ENCODE data around the gene PDCD6IP. TPM values are rescaled to one million over a fixed set of nuclear protein-coding genes. Genes with fewer than 3 reads are reported as not detected.

PDCD6IP gene, protein sequence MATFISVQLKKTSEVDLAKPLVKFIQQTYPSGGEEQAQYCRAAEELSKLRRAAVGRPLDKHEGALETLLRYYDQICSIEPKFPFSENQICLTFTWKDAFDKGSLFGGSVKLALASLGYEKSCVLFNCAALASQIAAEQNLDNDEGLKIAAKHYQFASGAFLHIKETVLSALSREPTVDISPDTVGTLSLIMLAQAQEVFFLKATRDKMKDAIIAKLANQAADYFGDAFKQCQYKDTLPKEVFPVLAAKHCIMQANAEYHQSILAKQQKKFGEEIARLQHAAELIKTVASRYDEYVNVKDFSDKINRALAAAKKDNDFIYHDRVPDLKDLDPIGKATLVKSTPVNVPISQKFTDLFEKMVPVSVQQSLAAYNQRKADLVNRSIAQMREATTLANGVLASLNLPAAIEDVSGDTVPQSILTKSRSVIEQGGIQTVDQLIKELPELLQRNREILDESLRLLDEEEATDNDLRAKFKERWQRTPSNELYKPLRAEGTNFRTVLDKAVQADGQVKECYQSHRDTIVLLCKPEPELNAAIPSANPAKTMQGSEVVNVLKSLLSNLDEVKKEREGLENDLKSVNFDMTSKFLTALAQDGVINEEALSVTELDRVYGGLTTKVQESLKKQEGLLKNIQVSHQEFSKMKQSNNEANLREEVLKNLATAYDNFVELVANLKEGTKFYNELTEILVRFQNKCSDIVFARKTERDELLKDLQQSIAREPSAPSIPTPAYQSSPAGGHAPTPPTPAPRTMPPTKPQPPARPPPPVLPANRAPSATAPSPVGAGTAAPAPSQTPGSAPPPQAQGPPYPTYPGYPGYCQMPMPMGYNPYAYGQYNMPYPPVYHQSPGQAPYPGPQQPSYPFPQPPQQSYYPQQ
- polyA plus RNA-seq, result 30.0 and 32.2 TPM in 2 replicates

DNA sequence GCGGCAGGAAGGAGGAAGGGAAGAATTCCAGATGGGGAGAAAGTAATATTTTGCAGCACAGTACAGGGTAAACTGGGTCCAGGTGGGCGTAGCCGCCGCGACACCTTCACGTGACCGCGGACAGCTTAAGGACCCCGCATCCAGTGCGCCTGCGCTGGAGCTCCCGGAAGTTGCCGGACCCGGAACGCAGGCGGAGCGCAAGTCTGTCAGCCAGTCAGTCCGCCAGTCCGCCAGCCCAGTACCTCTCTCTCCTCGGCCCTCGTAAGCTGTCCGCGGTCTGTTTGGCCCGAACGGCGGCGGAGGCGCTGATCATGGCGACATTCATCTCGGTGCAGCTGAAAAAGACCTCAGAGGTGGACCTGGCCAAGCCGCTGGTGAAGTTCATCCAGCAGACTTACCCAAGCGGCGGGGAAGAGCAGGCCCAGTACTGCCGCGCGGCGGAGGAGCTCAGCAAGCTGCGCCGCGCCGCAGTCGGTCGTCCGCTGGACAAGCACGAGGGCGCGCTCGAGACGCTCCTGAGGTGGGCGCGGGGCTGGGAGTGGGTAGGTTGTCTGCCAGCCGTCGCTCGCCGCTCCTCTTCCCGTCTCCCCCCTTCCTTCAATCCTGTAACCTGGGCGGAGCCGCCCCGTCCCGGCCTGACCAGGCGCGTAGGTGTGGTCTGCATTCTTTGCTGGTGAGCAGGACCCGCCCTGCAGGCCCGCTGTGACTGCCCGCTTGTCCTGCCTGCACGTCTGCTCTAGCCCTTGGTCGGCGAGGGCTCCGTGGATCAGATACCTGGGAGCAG lies at the start of gene PDCD6IP:
PDCD6IP (plus strand) TSS at position 213 of the 784 bp plus-strand sequence; CDS start at position 312, 99 bp downstream.

Other genes with a start within 250 kb of the PDCD6IP start
- 68.5 and 115 TPM in 2 replicates for gene CLASP2, start 80.4 kb upstream of the PDCD6IP start, polyA plus RNA-seq

Measured in Purkinje cell (primary cell).